ENCODE results near the gene KCNQ1OT1.

KCNQ1OT1 gene

DNA sequence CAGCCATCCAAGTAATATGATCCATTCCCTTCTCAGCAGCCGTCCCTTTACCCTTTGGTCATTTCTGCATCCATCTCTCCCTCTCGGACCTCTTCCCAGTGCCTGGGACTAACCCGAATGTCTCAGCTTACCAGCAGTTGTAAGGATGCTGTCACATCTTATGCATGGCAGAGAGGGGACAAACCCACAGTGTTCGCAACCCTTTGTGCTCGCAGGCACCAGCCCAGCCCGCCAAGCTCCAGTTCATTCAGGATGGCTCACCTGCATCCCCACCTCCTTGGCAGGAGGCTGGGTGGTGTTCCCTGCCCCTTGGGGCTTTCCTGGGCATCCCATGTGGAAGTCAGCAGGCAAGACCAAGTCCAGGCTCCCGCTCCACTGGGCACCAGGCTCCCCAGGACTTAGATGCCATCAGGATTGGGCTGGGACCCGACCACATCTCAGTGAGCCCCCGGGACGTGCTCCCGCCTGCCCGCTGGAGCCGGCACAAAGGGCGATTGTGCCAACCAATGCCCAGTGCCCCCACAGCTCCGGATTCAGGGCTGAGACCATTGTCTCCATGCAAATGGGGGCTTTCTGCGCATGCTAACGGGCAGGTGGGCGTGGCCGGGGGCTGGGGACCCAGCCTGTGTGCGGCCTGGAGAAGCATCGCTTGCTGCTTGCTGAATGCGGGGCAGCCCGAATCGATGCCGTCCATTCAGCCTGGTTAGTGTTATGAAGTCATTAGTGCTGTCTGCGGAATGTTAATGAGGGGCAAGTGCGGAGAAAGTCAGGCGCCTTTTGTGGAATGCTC lies 108.6 kb downstream of the KCNQ1OT1 start:
- DNase-seq: no peak

DNA sequence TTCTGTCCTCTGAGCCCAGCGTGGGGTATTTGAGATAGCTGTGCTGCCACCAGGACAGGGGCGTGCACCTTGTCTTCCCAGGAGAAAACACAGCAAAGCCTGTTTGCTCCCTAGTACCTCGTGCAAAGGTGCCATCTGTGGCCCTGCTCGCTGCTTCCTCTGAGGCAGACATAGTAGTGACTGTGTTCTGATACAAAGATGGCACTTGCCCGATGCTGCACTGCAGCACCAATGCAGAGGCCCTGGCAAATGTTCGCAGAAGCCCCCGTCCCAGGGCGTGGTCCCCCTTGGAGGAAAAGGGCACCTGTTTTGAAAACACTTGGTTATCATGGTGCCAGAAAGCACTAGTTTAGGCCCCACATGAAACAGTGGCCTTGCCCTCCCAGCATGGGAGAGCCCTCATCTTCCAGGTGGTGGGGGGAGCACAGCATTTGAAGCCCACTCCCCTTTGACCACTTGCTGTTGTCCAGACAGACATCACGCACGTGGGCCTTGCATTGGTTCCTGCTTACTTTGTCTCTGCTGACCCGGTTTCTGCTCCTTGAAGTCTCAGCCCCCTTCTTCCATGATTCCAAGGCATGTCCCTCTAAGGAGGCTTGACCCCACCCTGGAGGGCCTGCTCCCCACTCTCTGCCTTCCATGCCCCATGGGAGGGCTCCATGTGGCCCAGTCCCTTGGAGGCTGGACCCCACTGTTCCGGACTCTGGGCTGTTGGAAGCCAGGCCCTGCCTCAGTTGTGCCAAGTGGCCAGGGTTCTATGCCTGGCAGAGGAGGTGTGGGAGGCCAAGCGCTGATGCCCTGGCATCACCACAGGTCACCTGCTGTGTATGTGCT lies 109.4 kb downstream of the KCNQ1OT1 start:
- DNase-seq: no peak

DNA sequence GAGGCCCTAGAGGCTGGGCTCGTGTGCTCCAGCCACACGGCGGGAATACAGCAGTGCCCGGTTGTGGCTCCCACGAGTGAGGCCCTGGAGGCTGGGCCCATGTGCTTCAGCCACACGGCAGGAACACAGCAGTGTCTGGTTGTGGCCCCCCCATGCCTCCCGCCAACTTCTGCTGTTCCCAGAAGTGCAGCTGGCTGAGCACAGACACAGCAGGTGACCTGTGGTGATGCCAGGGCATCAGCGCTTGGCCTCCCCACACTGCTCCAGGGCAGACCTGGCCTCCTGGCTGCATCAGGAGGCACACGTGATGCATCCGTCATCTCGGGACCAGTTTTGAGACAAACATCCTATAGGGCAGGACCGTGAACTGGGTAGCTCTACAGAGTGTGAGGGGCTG lies 110.3 kb downstream of the KCNQ1OT1 start:
- no peak for DNase-seq

DNA sequence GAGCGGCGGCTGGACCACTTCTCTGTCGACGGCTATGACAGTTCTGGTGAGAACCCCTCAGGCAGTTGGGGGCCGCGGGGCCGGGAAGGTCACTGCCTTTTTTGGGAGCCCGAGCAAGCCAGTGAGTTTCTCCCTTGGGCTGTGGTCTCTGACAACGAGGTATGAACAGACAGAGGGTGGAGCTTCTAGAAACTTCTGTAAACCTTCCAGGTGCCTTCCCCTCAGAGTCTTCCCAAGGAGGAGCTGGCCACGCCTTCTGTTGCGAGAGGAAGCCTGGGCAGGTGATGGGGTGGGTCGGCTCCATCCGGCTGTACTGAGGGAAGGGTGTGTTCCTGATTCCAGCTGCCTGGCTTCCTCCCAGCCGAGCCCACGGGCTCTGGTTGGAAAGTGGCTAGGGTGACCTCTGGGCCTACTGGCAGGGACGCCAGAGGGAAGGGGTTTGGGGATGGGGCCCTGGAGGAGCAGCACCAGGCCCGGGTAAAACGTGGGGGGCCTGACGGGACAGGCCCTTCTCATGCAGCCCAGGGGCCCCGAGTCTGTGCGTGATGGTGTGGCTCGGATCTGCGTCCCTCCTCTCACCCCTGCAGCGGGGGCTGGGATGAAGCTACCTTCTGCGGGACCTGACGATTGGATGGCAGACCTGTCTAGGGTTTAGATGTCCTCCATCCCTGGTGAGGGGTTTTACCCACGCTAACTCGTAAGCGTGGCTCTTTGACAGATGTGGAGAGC lies 110.8 kb downstream of the KCNQ1OT1 start:
- DNase-seq: no peak

DNA sequence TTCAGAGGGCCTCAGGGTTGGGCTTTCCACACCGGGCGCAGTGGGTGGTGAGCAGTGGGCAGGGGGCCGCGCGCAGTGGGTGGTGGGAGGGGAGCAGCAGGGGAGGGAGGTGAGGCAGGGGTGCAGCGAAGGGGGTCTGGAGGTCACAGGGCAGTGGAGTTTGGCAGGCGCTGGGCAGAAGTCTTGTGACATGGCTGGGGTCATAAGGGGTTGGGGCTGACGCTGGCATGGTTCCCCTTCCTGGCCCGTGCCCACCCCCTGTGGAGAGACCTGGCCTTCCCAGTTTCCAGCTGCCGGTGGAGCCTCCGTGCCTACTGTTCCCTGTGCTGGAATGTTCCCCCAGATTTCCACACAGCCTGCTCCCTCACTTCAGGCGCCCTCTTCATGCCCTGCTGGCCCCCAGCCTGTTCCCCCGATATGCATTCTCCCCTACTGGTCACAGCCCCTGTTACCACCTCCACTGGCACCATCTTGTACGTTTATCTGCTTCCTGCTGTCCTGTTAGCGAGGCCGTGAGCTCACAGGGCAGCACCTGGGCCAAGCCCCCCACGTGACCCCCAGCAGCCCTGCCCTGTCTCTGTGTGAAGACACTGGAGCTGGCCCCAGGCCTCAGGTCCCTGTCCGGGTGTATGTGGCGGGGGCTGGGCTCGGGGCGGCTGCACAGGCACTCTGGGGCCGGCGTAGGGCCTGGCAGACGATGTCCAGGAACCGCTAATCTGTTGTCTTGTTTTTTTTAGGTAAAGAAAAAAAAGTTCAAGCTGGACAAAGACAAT lies 111.6 kb downstream of the KCNQ1OT1 start:
- no peak for DNase-seq

DNA sequence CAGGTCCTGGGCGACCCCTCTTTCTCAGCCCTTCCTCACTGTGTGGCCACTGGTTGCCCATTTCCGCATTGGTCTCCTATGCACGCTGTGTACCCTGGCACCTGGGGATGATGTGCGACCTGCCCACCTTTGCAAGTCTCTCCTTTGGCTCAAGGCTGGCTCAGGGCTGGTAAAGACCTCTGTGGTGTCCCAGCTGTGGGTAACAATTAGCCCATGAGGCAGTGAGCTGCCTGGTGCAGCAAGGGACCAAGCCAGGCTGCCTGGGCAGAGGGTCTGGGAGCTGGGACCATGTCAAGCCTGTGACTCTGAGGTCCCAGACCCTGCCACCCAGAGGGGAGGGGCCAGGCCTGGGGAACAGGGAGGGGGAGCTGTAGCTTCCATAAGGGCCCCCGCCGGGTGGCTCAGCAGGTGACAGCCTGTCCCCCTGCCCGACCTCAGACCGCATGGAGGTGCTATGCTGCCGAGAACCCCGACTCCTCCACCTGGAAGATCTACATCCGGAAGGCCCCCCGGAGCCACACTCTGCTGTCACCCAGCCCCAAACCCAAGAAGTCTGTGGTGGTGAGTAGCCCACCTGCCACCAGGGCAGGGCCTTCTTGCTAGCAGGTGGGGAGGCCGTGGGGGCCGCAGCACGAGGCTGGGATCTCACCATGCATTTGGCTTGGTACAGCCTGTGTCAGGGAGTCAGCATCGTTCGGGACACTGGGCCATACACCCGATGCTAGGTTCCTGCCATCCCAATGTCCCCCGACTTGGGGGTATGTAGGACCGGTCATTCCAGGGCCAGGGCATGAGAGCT lies 112.5 kb downstream of the KCNQ1OT1 start:
- DNase-seq: no peak

DNA sequence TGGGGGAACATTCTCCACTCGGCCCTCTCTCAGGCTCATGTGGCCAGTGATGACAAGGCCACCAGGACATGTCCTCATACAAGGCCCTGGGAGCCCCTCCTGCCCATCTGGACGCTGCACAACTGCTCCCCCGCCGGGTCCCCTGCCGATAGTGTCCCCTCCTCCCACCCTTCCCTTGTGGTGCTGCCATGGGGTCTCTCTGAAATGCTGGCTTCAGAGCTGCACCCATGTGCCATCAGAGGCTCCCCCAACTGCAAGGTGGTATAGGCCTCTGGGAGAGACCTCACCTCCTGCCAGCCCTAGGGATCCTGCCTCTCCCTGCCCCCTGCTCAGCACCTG lies 113.0 kb downstream of the KCNQ1OT1 start:
- no peak for DNase-seq

DNA sequence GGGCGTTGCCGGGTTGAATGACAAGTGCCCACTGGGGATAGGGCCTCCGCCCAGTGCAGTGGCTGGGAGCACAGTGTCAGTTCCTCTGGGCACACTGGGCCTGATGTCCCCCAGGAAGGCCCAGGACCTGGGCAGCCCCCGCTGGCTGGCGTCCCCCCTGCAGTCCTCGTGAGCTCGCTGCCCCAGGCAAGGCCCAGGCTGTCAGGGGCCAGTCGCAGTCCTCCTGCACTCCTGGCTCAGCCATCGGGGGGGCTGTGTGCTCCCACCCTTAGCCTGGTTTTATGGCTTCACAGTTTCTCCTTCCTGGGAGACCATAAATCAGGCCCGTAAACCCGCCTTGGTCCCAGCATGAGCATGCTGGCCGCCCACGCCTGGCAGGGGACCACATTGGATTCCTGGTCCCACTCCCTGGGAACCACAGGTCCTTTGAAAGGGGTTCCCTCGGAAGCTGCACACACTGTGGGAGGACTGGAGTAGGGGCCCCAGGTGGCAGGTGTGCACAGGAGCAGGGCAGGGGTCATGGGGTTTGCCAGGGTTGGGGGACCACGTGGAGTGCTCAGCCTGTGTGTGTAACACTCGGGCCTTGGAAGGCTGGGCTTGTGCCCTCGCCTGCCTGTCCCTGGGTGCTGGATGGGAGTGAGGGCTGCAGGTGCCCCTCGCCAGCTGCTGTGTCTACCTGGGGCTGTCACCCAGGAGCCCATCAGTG lies 113.6 kb downstream of the KCNQ1OT1 start:
- DNase-seq: no peak

DNA sequence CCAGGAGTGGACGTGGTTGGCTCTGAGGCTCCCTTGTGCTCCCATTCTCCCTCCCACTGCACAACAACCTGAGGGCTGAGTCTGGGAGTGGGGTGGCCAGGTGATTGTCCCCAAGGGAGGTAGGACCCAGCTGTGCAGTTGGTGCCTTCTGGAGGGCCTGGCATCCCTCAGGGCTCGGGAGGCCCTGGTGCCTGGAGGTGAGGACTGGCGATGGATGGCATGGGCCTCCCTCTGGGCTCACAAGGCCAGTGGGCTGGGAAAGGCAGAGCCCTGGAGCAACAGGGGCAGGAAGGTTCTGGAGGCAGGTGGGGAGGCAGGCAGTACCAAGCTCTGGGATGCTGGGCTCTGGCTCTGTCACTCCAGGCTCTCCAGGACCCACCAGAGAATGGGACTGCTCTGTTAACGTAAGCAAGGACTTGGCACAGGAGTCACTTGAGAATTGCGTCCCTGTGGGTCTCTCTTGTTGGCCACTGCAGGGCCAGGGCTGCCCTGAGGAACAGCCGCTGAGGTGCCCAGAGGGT lies 114.2 kb downstream of the KCNQ1OT1 start:
- DNase-seq: no peak

DNA sequence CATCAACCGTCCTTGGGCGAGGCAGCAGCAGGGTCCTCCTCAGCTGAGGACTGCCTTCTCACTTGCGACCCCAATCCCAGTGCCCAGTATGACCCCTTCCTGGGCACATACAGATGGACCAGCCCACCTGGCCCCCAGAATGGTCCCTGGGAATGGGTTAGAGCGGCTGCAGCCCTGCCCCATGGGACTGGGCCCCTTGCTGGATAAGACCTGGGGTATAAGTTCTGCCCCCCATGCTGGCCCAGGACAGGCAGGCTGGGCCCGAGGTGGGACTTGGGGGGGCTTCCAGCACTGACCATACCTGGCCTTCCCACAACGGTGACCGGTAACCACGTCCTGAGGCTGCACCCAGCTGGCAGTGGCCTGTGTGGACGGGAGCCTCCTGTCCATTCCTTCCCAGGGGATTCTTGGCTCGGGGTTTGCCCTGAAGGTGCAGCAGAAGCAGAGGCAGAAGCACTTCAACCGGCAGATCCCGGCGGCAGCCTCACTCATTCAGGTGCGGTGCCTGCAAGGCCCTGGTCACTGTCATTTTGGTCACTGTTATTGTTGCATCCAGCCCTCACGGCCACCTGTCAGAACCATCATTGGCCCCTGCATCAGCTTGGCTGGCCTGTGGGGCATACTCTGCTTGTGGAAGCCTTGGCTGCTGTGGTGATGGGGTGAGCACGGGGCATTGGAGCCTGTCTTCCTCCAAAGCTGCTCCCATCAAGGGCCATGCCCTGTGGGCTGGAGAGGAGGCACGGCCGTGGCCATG lies 114.8 kb downstream of the KCNQ1OT1 start:
- no peak for DNase-seq

DNA sequence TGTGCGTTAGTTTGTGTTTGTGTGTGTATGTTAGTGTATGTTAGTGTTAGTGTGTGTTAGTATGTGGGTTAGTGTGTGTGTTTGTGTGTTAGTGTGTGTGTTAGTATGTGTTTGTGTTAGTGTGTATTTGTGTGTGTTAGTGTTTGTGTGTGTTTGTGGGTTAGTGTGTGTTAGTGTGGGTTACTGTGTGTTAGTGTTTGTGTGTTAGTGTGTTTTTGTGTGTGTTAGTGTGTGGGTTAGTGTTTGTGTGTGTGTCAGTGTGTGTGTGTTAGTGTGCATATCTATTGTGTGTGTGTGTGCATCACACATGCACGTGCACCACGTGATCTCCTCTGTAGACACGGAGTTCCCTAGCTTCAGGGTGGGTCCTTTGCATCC lies 115.4 kb downstream of the KCNQ1OT1 start:
- no peak for DNase-seq

DNA sequence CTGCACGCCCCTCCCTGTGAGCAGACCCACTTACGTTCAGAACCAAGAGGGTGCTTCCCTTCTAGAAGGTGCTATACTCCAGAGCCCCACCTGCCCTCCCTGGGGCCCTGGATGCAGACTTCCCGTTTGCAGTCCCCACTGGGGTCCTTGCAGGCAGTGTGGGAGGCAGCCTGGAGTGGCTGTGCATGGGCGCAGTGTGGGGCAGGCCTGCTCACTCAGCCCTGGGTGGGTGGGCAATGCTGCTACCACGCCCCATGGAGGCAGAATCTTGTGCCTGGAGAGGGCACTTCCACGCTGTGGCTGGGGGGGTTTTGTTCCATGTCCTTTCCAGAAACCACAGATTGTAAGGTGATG lies 116.2 kb downstream of the KCNQ1OT1 start:
- DNase-seq: no peak

DNA sequence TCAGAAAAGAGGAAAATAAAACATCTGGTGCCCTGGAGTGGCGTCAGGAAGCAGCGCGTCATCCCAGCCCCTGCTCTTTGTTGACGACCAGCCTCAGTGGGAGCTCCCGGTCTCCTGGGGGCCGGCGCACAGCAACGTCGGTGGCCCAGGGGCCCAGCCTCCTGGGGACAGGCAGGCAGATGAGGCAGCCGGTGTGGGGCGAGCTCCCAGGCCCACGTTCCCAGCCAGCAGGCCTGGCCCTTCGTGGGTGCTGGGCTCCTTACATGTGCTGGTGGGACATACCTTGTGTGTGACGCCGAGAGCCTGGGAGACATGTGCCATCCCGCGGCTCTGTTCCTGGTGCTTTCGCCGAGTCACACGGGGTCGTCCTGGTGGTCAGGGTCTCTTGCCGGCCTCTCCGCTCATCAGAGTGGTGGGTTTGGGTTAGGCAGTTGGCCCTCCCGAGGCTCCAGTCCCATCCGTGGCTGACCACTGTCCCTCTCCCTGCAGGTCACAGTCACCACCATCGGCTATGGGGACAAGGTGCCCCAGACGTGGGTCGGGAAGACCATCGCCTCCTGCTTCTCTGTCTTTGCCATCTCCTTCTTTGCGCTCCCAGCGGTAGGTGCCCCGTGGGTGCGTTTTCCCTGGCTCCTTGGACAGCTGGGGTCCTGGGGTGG lies 116.7 kb downstream of the KCNQ1OT1 start:
- no peak for DNase-seq

DNA sequence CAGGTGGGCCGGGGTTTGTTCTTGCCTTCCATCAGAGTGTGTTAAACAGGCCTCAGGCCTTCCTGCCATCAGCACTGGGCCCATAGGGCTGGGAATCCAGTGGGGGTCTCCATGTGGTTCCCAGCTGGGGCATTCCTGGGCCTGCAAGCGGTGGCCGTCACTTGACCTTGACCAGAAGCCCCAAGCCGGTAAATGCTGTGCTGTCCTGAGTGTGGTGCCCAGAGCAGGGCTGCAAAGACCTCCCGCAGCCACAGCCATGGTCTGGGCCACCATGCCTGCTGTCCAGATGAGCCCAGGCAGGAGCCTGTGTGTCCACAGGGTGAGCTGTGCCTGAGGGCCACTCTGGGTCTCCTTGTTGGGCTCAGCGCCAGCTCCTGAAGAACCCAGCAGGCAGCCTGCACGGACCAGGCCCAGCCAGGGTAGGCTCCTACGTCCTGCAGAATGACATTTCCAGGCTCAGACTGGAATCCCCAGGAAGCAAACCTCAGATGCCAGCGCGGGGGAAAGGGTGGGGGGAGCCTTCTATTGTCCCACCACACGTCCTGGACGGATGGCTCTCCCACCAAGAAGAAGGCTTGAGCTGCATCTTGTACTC lies 117.3 kb downstream of the KCNQ1OT1 start:
- DNase-seq: no peak

DNA sequence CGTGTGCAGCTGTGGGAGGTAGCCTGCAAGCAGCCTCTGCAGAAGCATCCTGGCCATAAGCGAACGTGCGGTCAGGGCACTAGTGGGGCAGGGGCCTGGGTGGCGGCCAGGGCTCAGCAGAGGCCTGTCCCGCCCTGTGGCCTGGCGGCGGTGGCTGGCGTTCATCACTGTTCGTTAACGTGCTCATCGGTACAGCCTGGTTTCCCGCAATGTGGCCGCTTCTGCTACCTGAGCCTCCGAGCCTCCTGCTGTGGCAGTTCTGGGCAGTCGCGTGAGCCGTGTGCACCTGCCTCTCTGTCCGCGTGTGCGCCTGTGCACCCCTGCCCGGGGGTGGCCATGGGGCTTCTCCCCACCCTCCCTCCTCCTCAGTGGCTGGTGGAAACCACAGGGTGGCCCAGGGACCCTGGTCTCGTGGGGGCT lies 117.9 kb downstream of the KCNQ1OT1 start:
- DNase-seq: no peak

DNA sequence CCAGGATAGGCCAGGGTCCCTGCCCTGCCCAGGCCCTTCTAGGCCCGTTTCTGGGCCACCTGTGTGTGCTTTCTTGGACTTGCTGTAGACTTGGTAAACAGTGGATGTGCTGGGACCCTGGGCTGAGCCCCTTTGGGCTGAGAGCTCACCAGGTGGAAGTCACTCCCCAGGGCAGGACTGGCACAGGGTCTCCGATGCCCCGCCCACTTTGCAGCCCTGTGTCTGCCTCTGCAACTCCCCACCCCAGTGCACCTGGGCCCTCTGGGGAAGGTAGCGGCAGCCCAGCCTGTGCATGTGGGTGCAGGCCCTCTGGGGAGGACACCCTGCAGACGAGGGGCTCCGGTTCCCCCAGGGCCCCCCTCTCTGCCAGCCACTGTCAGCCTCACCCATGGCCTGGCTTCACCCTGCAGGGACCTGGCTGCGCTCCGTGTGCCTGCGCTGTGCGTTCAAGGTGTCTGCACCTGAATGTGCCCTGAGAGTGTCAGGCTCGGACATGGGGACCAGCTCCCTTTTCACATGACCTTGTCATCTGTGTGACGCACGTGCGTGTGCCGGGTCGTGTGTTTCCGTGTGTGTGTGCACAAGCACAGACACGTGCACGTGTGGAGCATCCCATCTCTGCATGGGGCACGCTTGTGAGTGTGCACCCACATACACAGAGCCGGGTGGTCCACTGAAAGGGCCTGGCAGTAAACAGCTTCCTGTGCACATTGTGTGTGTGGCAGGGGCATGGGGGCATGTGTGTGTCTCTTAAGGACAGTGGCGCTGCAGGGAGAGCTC lies 118.5 kb downstream of the KCNQ1OT1 start:
- DNase-seq: no peak

DNA sequence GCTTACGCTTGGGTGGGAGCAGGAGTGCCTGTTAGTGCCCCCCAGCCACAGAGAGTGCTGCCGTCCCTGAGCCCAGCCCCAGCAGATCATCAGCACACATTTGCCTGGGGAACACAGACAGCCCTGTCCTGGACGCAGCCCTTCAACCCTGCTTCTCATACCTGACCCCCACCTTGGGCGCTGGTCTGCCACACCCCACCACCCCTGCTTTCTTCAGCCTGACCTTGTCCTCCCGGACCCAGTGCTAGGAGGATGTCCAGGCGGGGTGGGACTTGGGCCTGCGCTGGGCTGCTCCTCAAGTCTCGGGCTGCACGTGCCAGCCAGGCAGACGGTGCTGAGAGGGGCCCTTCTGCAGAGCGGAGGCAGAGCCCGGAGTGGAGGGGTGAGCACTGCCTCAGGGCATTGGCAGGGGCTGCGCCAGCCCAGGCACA lies 119.2 kb downstream of the KCNQ1OT1 start:
- DNase-seq: no peak

DNA sequence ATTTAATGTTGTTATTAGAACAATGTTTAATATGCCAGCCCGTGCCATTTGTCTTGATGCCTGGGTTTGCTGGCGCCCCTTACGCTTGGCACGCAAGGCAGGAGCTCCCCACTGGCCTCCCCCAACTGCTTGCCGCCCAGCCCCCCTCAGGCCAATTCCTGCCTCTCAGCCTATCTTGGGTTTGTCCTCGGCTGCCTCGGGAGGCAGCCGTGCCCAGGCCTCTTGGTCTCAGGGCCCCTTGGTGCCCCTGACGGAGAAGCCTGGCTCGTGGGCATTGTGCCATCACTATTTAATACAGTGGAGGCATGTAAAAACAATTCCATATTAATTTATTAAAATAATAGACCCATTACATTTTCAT lies 119.8 kb downstream of the KCNQ1OT1 start:
- DNase-seq: no peak

Measured in MV-4-11 (cell line).